H9 (cell line): ENCODE results near the gene OGA. TPM values are rescaled to one million over a fixed set of nuclear protein-coding genes. Genes with fewer than 3 reads are reported as not detected.

Experiments
- DNase-seq: peaks from one replicate; pipeline ENCODE4 v3.0.0-alpha.2; 2017
- H2AFZ ChIP-seq: one replicate; pipeline ENCODE4 v1.6.1; 2013; ENCODE audit warnings: mild to moderate bottlenecking, low read length, control low read depth, moderate library complexity
- H2AK5ac ChIP-seq: 2 replicates; pipeline ENCODE4 v1.6.1; 2013; ENCODE audit warnings: low read length, control low read depth, mixed read lengths; ENCODE audit not compliant: insufficient read length
- H2BK120ac ChIP-seq: one replicate; pipeline ENCODE4 v1.6.1; 2013; ENCODE audit warnings: low read depth, mild to moderate bottlenecking, low read length, control low read depth, inconsistent platforms; ENCODE audit not compliant: poor library complexity, severe bottlenecking
- H2BK12ac ChIP-seq: 2 replicates; pipeline ENCODE4 v1.6.1; 2013; ENCODE audit warnings: low read length, control low read depth, mixed read lengths, low read depth; ENCODE audit not compliant: insufficient read length
- H2BK15ac ChIP-seq: 2 replicates; pipeline ENCODE4 v1.6.1; 2013; ENCODE audit warnings: low read depth, low read length, control low read depth
- H2BK20ac ChIP-seq: one replicate; pipeline ENCODE4 v1.6.1; 2013; ENCODE audit warnings: low read depth, mild to moderate bottlenecking, low read length, control low read depth, inconsistent platforms; ENCODE audit not compliant: poor library complexity, severe bottlenecking
- H2BK5ac ChIP-seq: 2 replicates; pipeline ENCODE4 v1.6.1; 2013; ENCODE audit warnings: low read length, control low read depth, mixed read lengths; ENCODE audit not compliant: insufficient read length
- H3K14ac ChIP-seq: 2 replicates; pipeline ENCODE4 v1.6.1; 2013; ENCODE audit warnings: low read length, control low read depth; ENCODE audit not compliant: insufficient read depth
- H3K18ac ChIP-seq: 2 replicates; pipeline ENCODE4 v1.6.1; 2013; ENCODE audit warnings: low read depth, mild to moderate bottlenecking, mixed read lengths, low read length, control low read depth; ENCODE audit not compliant: insufficient read length
- H3K23ac ChIP-seq: 2 replicates; pipeline ENCODE4 v1.6.1; 2013; ENCODE audit warnings: low read length, control low read depth, mixed read lengths, low read depth; ENCODE audit not compliant: insufficient read length
- H3K23me2 ChIP-seq: 2 replicates; pipeline ENCODE4 v1.6.1; 2013; ENCODE audit warnings: low read depth, mild to moderate bottlenecking, mixed read lengths, low read length, control low read depth; ENCODE audit not compliant: insufficient read length, poor library complexity, severe bottlenecking
- H3K27ac ChIP-seq: 2 replicates; pipeline ENCODE4 v1.5.1; 2013; ENCODE audit warnings: low read length, control low read depth, mixed read lengths, low read depth; ENCODE audit not compliant: insufficient read length
- H3K27me3 ChIP-seq: 2 replicates; pipeline ENCODE4 v1.6.1; 2013; ENCODE audit warnings: low read length, control low read depth, inconsistent platforms; ENCODE audit not compliant: insufficient read depth
- H3K4ac ChIP-seq: 2 replicates; pipeline ENCODE4 v1.6.1; 2013; ENCODE audit warnings: low read depth, mild to moderate bottlenecking, control low read depth, inconsistent platforms, low read length, moderate library complexity
- H3K4me1 ChIP-seq: 2 replicates; pipeline ENCODE4 v1.6.1; 2013; ENCODE audit warnings: low read length, control low read depth, inconsistent platforms; ENCODE audit not compliant: insufficient read depth
- H3K4me2 ChIP-seq: 2 replicates; pipeline ENCODE4 v1.6.1; 2013; ENCODE audit warnings: low read length, control low read depth, mixed read lengths; ENCODE audit not compliant: insufficient read length, insufficient read depth
- H3K56ac ChIP-seq: 2 replicates; pipeline ENCODE4 v1.6.1; 2013; ENCODE audit warnings: low read depth, mild to moderate bottlenecking, mixed read lengths, low read length, control low read depth; ENCODE audit not compliant: insufficient read length
- H3K79me1 ChIP-seq: 2 replicates; pipeline ENCODE4 v1.6.1; 2013; ENCODE audit warnings: low read depth, mild to moderate bottlenecking, moderate library complexity, low read length, control low read depth, inconsistent platforms; ENCODE audit not compliant: insufficient read depth, poor library complexity, severe bottlenecking
- H3K79me2 ChIP-seq: 2 replicates; pipeline ENCODE4 v1.6.1; 2013; ENCODE audit warnings: low read length, control low read depth, inconsistent platforms; ENCODE audit not compliant: insufficient read depth
- H3K9ac ChIP-seq: 2 replicates; pipeline ENCODE4 v1.6.1; 2013; ENCODE audit warnings: low read length, control low read depth, mixed read lengths; ENCODE audit not compliant: insufficient read length; ENCODE audit errors: extremely low read depth
- H3K9me3 ChIP-seq: one replicate; pipeline ENCODE4 v1.6.1; 2013; ENCODE audit warnings: low read depth, low read length, inconsistent platforms; ENCODE audit not compliant: control insufficient read depth
- H3T11ph ChIP-seq: one replicate; pipeline ENCODE4 v1.6.1; 2013; ENCODE audit warnings: mild to moderate bottlenecking, low read length, control low read depth, inconsistent platforms
- H4K20me1 ChIP-seq: one replicate; pipeline ENCODE4 v1.6.1; 2013; ENCODE audit not compliant: control insufficient read depth, insufficient read length, insufficient read depth
- H4K5ac ChIP-seq: 2 replicates; pipeline ENCODE4 v1.6.1; 2013; ENCODE audit warnings: low read depth, mild to moderate bottlenecking, mixed read lengths, low read length, control low read depth; ENCODE audit not compliant: insufficient read length
- H4K8ac ChIP-seq: replicated peaks from 2 replicates; pipeline ENCODE4 v1.6.1; 2013; ENCODE audit warnings: low read length, control low read depth, mixed read lengths, low read depth; ENCODE audit not compliant: insufficient read length
- H4K91ac ChIP-seq: 2 replicates; pipeline ENCODE4 v1.6.1; 2013; ENCODE audit warnings: low read depth, mild to moderate bottlenecking, moderate library complexity, mixed read lengths, low read length, control low read depth; ENCODE audit not compliant: insufficient read length
- H3K27ac Mint-ChIP-seq, 3 experiments: 2 replicates in 2 of 3; 3 replicates in 1 of 3; pipeline ENCODE4 v1.8.0; 2020 to 2021; ENCODE audit warnings: mixed read lengths in 3 of 3, mild to moderate bottlenecking in 1 of 3, moderate library complexity in 1 of 3
- H3K27me3 Mint-ChIP-seq: 2 replicates; pipeline ENCODE4 v1.8.0; 2021; ENCODE audit warnings: low read depth, mild to moderate bottlenecking, moderate library complexity, mixed read lengths
- H3K36me3 Mint-ChIP-seq, 3 experiments: 2 replicates in 2 of 3; 3 replicates in 1 of 3; pipeline ENCODE4 v1.8.0; 2020 to 2021; ENCODE audit warnings: low read depth in 3 of 3, mixed read lengths in 3 of 3; ENCODE audit not compliant: insufficient read depth in 1 of 3
- H3K4me1 Mint-ChIP-seq, 2 experiments: 2 replicates each; pipeline ENCODE4 v1.8.0; 2020; ENCODE audit warnings: mixed read lengths in 2 of 2
- H3K4me3 Mint-ChIP-seq, 2 experiments: 2 replicates in 1 of 2; 3 replicates in 1 of 2; pipeline ENCODE4 v1.8.0; 2020 to 2021; ENCODE audit warnings: mild to moderate bottlenecking in 2 of 2, mixed read lengths in 2 of 2, moderate library complexity in 1 of 2
- H3K9me3 Mint-ChIP-seq, 2 experiments: 2 replicates in 1 of 2; 3 replicates in 1 of 2; pipeline ENCODE4 v1.8.0; 2020; ENCODE audit warnings: mild to moderate bottlenecking in 2 of 2, mixed read lengths in 2 of 2, moderate library complexity in 1 of 2
- CTCF ChIP-seq: fragments of 200-600 bp; sonication (generic); conservative IDR thresholded peaks from 3 replicates; pipeline ENCODE4 v1.8.0; 2021; ENCODE audit warnings: antibody characterized with exemption, mild to moderate bottlenecking
- total RNA-seq: library from RNA; stranded (reverse); gene quantifications from 2 replicates; pipeline ENCODE4 v1.2.1, GENCODE V29; 2021

OGA gene
- total RNA-seq, 1 experiment from 2014 or later, result 125 TPM

- Histone ChIP-seq H2BK15ac (no peak overlapping the region), H2AFZ (no peak overlapping the region), H3K9ac (no peak overlapping the region), H3K9me3 (no peaks in the 10 kb centered on the region), H3K23me2 (no peaks in the 10 kb centered on the region), H4K8ac (no peak overlapping the region), H3K14ac (no peak overlapping the region), H3K56ac (no peak overlapping the region), H3T11ph (no peak overlapping the region), H4K20me1 (no peaks in the 10 kb centered on the region), H3K4me2 (no peak overlapping the region), H3K27ac (no peak overlapping the region), H3K79me1 (no peaks in the 10 kb centered on the region), H4K5ac (no peak overlapping the region), H3K4me1 (no peaks in the 10 kb centered on the region), H2BK5ac (no peak overlapping the region), H3K4ac (no peak overlapping the region), H2BK120ac (no peak overlapping the region), H2AK5ac (no peak overlapping the region), H2BK20ac (no peak overlapping the region), H4K91ac (no peak overlapping the region), H3K23ac (no peak overlapping the region), H3K79me2 (no peaks in the 10 kb centered on the region), H2BK12ac (no peak overlapping the region), H3K27me3 (no peaks in the 10 kb centered on the region), H3K18ac (no peak overlapping the region)
- Mint-ChIP-seq H3K27ac (no peak overlapping the region), H3K9me3 (peaks cover 13 to 14% of the 10 kb centered on the region in 2 experiments), H3K36me3 (peaks cover 8 to 12% (median 10%) of the 10 kb centered on the region in 3 experiments), H3K4me3 (no peak overlapping the region), H3K4me1 (no peaks in the 10 kb centered on the region), H3K27me3 (no peaks in the 10 kb centered on the region)
- no peak for TF ChIP-seq CTCF
- DNase-seq, result no peak
Measured at GRCh38 chr10:101856626-101857025, 38.4 kb upstream of the OGA start.
